Stromal cell of bone marrow (primary cell): ENCODE measurements around the gene SELENOT.

Source experiments
- DNase-seq: peaks from one replicate; pipeline ENCODE4 v3.0.0-alpha.2; 2012; ENCODE audit warnings: low read depth

Gene SELENOT

DNA sequence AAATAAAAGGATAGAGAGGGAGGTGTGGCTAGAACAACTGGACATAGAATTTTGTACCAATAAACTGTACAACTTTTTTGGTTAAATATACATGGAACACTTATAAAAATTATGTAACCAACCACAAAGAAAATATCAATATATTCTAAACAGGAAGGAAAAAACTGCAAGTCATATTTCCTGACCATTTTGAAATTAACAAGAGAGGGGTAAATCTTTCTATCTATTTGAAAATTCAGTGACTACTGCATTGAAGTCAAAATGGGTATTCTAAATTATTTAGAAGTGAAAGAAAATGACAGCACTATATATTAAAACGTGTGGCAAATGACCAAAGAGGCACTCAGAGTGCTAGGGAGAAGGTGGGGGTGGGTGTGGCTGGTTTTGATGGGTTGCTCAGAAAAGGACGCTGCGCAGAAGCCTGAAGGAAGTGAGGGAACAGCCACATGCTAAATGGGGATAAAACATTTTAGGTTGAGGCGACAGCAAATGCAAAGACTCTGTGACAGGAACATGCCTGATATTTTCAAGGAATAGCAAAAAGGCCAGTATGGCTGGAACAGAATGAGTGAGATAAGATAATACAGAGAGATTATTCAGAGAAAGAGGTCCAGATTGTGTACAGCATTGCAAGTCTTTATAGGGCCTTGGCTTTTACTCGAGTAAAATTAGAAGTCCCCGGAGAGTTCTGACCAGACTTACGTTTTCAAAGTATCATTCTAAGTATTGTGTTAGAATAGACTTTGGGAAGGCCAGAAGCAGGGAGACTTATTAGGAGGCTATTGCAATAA is 59.5 kb downstream of the SELENOT start:
- no peak for DNase-seq

- DNase-seq = no peak
These were observed 60.3 kb downstream of the SELENOT start for GRCh38 chr3:150663461-150663860.

DNA sequence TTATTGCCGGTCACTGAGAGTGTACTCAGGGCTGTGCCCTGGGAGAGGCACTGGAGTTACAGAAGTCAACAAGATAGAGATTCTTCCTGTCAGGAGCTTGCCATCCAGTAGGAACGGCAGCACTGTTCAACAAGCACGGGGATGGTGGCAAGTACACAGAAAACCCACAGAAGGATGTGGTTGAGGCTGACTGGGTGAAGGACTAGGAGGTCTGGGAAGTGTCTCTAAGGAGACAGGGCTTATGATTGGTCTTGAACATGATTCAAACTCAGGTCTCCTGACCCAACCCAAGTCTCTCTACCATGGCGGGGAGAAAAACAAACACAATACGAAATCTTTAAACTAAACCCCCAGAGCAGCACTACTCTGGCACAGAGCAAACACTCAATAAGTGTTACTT is 63.0 kb downstream of the SELENOT start:
- DNase-seq = no peak

DNA sequence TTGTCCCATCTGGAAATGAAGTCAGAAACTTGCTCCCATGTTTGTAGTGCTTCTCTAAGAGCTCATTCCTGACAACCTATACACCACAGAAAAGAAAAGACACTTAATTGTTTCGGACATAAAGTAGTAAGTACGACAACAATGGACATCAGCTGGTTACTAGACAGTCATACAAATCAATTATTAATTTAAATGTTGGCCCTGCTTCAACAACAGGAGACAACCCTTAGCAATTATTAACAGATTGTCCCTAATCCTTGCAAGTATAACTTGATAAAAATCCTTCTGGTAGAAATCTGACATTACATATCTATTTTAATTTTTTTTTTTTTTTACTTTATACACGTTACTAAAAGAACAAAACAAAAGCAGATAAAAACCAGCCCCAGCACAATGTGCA is 70.8 kb downstream of the SELENOT start:
- DNase-seq = no peak

- DNase-seq = no peak
These were observed 72.5 kb downstream of the SELENOT start for GRCh38 chr3:150675587-150675986.
